COR-L47 (cell line): ENCODE data around the gene SRSF5.
"Not testable (repeated sequence)": the region's sequence is repeated elsewhere in the genome, so short reads cannot be mapped to it uniquely, and the experiment has no call there.

Experiments used
- DNase-seq: peaks from one replicate; lab custom pipeline; 2025; lab: John Stamatoyannopoulos, UW

Gene SRSF5

DNA sequence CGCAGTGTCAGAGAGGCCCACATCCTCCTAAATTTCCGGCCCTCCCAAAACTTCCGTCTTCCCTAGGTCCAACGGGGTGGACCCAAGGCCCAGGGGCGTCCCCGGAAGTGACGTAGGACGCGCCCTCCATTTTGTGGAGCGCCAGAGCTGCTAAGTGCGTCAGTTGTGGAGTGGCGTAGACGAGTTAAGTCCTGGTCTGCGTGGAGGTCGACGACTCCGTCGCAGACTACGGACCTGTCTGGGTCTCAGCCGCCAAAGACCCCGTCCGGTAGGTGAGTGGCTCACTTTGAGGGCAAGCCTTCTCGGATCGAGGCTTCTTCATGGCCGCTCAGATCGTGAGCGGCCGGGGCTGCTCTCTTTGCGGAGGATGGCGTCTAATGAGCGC lies at the start of gene SRSF5:
Gene SRSF5 (plus strand): TSS at position 159 of the 385 bp plus-strand sequence. CDS start 1,015 bp downstream, outside the sequence.
- peak; percentile 95 for DNase-seq

DNA sequence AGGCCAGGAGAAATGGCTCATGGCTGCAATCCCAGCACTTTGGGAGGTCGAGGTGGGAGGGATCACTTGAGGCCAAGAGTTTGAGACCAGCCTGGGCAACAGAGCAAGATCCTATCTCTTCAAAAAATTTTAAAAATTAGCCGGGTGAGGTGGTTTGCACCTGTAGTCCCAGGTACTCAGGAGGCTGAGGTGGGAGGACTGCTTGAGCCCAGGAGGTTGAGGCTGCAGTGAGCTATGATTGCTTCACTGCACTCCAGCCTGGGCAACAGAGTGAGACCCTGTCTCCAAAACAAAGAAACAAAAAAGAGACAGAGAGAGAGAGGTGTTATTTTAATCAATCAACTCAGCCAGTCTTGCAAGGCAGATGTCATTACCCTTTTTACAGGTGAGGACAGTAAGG lies 48.3 kb upstream of the SRSF5 start:
- not testable (repeated sequence) for DNase-seq

DNA sequence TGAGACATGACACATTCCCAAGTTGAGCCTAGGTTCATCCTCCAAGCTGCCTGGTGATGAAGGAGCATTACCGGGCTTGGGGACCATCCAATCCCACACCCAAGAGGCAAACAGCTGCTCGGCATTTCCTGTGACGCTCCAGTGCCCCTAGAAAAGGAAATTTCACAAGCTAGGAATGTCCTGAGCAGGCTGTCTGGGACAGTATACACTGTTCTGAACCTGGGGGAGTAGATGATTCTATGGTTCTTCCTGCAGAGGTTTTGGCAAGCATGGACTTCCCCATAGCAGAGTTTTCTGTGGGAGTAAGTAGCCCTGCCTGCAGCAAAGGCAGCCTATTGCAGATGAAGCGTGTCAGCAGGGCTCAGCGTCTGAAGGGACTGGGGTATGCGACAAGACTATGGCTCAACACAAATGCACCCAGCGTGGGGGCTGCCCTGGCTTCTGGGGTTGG lies 47.4 kb upstream of the SRSF5 start:
- no peak for DNase-seq

DNA sequence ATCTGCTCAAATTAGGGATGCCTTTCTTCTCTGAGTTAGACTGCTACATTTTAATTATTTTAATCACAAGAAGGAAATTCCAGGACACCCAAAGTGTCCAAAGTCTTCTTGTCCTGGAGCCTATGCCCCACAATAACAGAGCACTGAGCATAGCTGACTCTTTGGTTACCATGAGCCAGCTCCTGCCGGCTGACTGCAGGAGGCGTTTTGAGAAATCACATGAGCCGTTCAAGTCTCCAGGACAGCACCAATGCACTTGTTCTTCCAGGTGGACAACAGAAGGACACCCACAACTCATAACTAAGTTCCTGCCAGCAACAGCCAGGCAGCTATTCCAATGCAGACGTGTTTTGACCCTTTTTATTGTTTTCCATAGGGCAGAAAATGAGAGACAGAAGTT lies 46.0 kb upstream of the SRSF5 start:
- DNase-seq = no peak

DNA sequence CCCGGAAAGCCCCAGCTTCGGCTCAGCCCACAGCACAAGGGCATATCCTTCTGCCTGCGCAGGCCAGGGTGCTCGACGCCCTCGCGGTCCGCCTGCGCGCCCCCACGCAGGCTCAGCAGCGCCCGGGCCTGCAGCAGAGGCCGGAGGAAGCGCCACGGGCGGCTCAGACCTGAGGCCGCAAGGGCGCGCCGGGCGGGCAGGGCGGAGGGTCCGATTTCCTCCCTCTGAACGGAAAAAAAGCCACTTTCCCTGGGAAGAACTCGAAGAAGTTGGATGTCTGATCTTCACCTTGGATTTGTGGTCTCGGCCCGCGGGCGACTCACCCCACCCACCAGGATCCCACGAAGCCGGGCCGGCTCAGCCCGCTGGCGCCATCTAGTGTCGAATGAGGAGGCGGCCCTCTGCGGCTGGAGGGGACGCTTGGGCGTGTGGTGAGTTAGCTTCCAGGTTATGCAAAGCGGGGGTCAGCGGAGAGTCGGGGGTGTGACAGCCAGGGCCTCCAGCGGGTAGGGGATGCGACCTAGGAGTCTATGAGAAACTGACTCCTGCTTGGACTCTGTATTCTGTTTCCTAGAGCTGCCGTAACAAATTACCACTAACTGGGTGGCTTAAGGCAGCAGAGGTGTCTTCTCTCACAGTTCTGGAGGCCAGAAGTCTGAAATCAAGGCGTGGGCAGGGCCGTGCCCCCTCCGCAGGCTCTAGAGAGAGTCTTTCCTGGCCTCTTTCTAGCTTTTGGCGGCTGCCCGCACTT lies 40.0 kb upstream of the SRSF5 start:
- peak; percentile 44 for DNase-seq

DNA sequence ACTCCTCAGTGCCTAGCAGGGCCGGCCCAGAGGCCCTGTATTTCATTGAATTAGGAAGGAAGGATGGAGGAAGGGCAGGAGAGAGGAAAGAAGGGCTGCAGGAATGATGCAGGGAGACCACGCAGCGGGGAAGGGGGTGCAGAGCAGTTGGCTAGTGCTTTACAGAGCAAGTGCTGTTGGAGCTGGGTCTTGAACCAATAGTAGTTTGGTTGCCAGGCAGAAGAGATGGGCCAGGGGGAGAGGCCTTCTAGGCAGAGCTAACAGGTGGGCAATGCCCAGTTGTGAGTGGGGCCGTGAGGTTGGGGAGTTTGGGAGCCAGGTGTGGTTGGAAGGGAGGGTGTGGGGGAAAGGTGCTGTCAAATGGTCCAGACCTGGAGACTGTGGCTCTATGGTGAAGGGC lies 39.1 kb upstream of the SRSF5 start:
- no peak for DNase-seq

DNA sequence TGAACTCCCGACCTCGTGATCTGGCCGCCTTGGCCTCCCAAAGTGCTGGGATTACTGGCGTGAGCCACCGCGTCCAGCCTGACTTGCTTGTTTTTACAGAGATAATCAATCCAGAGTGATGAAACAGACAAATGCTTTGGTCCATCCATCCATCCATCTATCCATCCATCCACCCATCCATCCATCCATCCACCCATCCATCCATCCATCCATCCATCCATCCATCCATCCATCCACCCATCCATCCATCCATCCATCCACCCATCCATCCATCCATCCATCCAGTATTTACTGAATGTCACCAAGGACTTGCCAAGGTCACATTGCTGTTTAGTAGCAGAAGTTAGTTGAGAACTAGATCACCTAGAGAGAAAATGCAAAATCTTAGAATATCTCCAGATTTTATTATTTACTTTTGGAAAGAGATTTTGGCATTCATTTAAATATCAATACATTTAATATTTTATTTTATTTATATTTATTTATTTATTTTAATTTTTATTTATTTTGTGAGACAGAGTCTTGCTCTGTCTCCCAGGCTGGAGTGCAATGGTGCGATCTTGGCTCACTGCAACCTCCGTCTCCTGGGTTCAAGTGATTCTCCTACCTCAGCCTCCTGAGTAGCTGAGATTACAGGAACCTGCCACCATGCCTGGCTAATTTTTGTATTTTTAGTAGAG lies 34.9 kb upstream of the SRSF5 start:
- not testable (repeated sequence) for DNase-seq

DNA sequence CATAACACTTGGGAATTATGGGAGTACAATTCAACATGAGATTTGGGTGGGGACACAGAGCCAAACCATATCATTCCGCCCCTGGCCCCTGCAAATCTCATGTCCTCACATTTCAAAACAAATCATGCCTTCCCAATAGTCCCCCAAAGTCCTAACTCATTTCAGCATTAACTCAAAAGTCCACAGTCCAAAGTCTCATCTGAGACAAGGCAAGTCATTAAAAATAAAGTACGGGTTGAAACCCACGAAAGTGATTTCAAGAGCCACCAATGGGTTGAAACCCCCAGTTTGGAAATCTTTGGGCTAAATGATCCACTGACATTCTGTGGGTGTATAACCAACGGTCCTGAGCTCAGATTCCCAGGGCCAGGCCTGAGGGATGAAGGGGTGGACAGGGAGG lies 30.5 kb upstream of the SRSF5 start:
- DNase-seq = not testable (repeated sequence)

DNA sequence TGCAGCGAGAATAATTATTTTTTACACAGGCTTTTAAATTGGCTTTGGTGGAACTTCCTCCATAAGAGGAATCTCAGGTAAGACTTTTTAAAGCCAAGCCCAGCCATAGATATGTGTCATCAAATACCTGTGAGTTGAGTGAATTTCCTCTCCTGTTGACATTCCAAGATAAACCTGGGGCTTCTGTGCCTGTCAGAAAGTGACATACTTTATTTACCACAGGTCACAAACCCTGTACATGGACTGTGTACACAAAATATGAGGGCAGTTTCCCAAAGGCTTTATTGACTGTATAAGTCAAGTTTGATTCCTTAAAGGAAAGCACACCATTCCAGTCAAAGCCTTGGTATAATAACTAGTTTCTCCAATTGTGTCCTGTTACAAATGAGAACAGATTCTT lies 25.9 kb upstream of the SRSF5 start:
- DNase-seq = no peak

DNA sequence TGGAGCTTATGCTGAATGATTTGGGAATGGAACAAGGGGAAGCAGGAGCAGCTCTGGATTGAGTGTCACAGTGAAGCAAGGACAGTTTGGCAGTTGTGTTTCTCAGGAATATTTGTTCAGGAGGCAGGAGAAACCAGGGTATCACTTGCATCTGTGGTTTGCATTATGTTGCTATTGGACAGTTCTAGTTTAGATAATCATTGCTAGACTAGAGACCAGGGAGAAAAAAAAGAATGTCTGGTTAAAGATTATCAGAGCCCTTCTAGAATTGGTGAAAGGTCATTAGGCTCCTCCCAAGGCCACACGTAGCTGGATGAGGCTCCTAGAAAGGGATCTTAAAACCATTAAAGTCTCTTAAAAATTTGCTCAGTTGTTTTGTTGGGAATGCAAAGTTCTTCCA lies 17.0 kb upstream of the SRSF5 start:
- DNase-seq = no peak

DNA sequence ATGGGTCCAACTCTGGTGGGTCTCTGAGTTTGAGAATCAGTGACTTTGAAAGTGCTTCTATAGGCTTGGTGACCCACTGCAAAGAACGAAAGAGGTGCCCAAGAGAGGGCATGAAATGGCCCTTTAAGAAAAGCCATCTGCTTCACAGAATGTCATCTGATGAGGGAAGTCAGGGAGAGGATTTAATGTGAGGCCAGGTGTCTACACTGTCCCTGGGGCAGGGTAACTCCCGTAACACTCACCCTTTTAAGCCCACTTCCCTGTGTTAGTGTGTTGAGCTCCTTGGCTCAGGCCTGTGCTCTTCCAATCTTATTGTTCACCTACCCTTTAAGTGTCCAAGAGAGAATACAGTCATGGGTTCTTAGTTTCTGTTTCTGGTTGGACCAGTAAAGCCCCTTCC lies 16.4 kb upstream of the SRSF5 start:
- no peak for DNase-seq

DNA sequence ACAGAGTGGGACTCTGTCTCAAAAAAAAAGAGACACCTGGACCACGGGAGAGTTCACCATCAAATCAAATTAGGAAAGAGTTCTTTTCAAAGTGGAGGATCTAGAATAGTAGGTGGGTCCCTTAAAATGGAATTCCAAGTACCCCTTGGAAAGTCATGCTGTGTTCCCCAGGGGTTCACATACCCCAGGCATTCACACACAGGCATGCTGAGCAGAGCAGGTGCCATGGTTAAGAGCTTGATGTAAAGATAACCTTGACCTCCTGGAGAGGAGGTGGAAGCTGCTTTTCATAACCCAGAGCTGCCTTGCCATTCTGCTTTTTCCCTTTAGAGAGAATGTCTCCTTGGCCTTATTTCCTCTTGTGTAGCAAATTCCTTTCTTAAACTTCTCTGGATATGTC lies 14.2 kb upstream of the SRSF5 start:
- DNase-seq = no peak

DNA sequence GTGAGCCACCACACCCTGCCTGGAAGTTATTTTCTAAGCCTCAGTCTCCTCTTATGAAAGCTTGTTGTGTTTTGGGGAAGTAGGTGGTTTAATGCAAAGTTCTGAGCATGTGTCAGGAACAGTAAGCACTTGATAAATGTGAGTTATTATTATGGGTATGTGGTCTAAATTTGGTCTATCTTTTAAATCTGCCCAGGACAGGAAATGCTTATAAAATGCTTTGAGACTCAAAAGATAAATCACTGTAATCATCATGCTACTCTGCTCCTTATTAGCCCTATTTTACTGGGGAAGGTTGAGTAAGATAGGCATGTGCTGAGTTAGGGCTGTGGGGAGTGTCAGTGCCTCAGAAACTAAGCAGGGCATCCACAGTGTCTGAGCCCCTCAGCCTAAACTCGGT lies 13.1 kb upstream of the SRSF5 start:
- DNase-seq = no peak

DNA sequence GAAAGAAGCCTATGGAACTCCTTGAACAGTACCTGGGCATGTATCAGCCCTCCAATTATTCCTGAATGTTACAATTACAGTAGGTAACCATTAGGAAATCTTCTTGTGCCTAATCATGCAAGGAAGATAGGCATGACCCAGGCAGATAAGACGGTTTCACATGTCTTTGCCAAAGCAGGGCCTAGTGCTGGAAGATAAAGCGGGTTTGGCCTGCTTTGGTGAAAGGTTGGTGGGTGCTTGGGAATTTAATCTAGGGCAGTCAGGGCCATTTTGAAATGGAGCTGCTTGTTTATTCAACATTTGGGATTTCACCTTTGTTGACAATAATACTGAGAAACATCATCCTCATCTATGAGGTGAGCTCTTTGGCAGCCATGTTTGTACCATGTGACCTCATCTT lies 12.5 kb upstream of the SRSF5 start:
- no peak for DNase-seq

DNA sequence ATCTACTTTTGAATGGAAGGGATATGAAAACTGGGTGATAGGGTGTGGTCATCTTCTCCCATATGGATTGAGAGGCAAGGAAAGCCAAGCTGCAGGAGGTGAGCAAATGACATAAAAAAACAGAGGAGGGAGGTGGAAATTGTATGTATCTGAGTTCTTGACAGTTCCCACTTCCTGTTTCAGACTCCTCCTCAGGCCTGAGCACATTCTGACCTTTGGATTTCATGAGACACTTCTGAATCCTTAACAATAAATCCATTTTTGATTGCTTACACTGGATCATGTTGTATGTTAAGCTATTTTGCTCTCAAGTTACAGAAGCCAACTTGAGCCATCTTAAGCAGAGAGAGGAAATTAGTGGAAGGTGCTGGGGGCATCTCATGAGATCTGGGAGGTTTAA lies 11.6 kb upstream of the SRSF5 start:
- no peak for DNase-seq

DNA sequence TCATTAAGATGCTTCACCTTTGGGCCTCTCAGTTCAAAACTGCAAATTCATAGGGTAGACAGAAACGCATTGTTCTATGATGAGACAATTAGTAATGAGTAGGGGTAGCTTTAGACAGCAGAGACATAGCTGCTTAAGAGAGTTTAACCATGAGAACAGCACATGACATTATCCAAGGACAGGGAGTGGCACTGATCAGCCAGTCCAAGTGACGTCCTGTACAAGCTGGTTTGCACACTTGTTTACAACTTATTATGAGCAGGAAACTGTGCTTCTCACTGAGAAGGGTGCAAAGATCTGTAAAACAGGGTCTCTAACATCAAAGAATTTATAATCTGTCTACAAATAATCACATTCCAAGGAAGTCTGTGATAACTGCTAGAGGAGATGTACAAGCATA lies 11.2 kb upstream of the SRSF5 start:
- DNase-seq = no peak

DNA sequence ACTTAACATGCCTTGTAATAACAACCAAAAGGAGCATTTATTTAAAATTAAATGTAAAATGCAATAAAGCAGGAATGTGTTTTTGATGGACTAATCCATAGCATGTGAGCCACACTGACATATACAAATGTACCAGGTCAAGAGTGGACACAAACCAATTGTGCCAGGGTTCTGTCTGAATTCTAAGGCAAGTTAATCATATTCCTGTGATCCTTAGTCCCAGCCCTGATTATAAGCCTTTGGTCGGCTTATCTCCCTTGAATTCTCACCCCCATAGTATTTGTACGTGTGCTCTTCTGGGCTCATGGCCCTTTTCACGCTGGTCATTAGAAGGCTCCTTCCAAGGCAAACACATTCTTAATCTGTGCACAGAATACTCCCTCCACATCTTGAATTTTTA lies 10.6 kb upstream of the SRSF5 start:
- no peak for DNase-seq

DNA sequence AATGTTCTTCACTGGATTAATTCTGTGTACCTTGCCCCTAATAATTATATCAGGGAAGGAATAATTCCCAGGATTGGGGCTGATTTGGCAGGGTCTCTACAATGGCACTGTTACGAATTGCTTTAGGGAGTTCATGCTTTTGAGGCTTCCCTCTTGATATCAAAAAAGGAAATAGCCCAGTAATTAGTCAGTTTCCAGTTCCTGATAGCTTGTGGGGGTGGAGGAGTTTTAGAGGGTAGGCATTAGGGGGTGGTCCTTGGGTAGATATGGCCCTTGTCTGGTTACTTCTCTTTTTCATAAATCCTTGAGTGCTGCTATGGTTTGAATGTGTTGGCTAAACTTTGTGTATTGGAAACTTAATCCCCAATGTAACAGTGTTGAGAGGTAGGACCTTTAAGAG lies 6.1 kb upstream of the SRSF5 start:
- DNase-seq = no peak

DNA sequence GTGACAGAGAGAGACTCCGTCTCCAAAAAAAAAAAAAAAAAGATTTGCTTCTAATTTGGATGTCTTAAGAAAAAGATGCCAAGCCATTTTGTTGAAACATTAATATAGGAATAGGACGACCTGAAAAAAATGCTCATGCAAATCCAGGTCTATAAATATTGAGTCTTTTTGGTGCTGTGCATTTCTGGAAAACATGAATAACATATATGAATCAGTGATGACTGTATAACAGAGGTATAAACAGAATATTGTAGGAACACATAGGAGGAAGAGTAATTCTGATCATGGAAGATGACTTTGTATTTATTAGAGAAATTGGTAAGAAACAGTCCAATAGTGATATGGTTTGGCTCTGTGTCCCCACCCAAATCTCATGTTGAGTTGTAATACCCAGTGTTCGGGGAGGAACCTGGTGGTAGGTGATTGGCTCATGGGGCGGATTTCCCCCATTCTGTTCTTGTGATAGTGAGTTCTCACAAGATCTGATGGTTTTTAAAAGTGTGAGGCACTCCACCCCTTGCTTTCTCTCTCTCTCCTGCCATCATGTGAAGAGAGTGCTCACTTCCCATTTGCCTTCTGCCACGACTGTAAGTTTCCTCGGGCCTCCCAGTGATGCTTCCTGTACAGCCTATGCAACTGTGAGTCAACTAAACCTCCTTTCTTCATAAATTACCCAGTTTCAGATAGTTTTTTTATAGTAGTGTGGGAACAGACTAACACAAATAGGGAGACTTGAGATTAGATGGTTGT lies 3.0 kb upstream of the SRSF5 start:
- no peak for DNase-seq

DNA sequence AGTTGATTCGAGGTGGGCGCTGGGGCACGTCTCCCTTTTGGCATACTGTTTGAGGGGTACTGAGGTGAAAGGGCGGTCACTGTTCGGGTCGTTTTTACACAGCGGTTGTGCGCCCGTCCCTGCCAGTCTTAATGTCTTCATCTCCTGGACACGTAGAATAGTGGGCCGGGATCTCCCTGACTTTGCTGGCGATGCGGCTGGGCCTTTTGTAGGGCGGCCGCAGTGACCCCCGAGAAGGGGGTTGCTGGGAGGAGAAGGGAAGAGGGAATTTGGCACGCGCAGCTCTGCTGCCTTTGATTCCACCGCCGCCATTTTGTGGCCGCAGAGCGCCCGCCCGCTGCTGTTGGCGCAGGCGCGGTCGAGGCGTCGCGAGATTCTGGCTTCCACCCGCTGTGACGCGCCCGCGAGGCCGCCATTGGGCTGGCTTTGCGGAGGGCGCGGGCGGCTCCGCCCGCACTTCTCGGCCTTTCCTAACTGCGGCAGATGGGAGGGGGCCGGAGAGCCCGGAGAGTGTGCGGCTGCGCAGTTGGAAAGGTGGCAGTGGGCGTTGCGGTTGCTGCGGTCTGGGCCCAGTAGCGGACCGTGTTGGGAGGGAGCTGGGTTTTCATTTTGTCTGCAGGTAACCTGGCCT lies 542 bp downstream of the SRSF5 start:
- peak; percentile 93 for DNase-seq

DNA sequence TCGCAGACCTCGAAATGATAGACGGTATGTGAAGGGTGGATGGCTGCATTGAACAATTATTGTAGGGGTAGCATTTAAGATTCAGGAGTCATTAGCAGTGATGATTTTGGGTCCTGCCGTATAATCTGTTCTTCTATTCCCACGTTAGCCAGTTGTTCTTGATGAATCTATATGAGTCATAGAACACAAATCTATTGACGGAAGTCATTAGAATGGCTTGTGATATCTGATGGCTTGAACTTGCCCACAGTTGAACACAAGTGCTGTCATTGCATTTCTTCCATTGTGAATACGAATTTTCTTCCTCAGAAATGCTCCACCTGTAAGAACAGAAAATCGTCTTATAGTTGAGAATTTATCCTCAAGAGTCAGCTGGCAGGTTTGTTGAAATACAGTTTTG lies 1.9 kb downstream of the SRSF5 start:
- no peak for DNase-seq

DNA sequence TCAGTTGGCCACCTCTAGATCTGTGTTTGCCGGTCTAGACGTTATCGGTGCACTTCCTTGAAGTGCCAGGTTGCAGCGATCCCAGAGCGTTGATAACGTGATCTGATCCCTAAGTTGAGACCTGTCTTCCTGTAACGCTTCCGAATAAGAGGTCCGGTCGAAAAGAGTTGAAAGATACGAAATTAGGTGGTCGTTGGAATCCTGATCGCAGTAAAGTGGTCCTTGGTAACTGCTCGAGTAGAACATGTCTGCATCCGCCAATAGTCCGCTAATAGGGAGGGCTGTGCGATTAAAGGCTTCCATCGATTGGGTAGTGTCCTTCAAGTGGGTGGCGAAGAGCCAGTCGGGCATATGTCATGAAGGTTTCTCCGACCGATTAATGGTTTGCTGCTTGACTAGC lies 2.7 kb downstream of the SRSF5 start:
- DNase-seq = no peak

DNA sequence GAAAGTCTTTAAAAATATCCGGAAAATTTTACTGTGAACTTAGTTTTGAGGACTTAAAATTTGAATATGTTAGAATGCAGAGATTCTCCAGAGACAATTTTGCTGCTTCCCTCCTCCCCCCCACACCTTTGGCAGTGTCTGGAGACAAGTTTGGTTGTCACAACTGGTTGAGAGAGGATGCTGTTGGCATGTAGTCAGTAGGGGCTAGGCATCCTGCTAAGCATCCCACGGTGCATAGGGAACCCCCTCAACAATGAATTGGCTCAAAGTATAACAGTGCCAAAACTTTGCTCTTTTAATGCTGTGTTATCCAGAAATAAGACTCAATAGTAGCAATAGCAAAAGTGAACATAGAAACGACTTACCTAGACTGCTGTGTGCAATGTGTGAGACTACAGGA lies 3.6 kb downstream of the SRSF5 start:
- DNase-seq = no peak
